GM12878 (cell line): Measurements from ENCODE around the gene RPL22L1. TPM values are rescaled to one million over a fixed set of nuclear protein-coding genes. Genes with fewer than 3 reads are reported as not detected.

Experiments used
- ATAC-seq: fragments of 200-7000 bp; cut with Tn5 transposase; 3 replicates; pipeline ENCODE4 v1.9.1; 2020; ENCODE audit warnings: mild to moderate bottlenecking, moderate library complexity
- BruUV-seq: library from RNA; stranded (reverse); fragments of 400-500 nt; replicated peaks from 2 replicates; lab custom pipeline; 2021; lab: Mats Ljungman, UMichigan
- CTCF ChIA-PET: fragments of 300-600 bp; sonication (Branson Sonifier 250); formaldehyde crosslinking; extraction: SDS; loops from one replicate; lab custom pipeline; 2021; ENCODE audit warnings: inconsistent platforms; lab: Yijun Ruan, JAX
- POLR2A ChIA-PET: fragments of 350-600 bp; formaldehyde crosslinking; extraction: SDS; loops from one replicate; lab custom pipeline; 2021; ENCODE audit warnings: inconsistent platforms; lab: Charles Lee
- RAD21 ChIA-PET: fragments of 300-600 bp; sonication (Branson Sonifier 250); formaldehyde crosslinking; loops from one replicate; lab custom pipeline; 2023; ENCODE audit warnings: antibody characterized with exemption; ENCODE audit not compliant: unreplicated experiment; lab: Charles Lee
- SMC1A ChIA-PET: fragments of 300-600 bp; sonication (Branson Sonifier 250); formaldehyde crosslinking; loops from one replicate; lab custom pipeline; 2023; ENCODE audit not compliant: unreplicated experiment, uncharacterized antibody; lab: Charles Lee
- DNase-seq: peaks from one replicate; pipeline ENCODE4 v3.0.0-alpha.2; 2011; ENCODE audit warnings: low read depth, low spot score
- FAIRE-seq: peaks from 3 replicates; lab custom pipeline; 2011; peaks lifted over from hg19 to GRCh38; lab: Jason Lieb, UNC
- H2AFZ ChIP-seq: 2 replicates; pipeline ENCODE4 v1.6.0; 2011; ENCODE audit warnings: low read depth, low read length, control low read depth; ENCODE audit not compliant: control insufficient read depth
- H3K27ac ChIP-seq: 2 replicates; pipeline ENCODE4 v1.5.1; 2011; ENCODE audit warnings: control low read depth; ENCODE audit not compliant: control insufficient read depth, insufficient read depth
- H3K27me3 ChIP-seq, 2 experiments: replicated peaks in 1 of 2; 2 replicates each; pipeline versions ENCODE4 v1.6.0 to v1.6.1; 2011; ENCODE audit warnings: low read length in 1 of 2; ENCODE audit not compliant: control insufficient read depth in 2 of 2, insufficient read depth in 2 of 2
- H3K36me3 ChIP-seq, 2 experiments: 2 replicates each; pipeline ENCODE4 v1.5.1; 2011; ENCODE audit warnings: low read length in 1 of 2; ENCODE audit not compliant: control insufficient read depth in 2 of 2, insufficient read depth in 2 of 2
- H3K4me1 ChIP-seq: 2 replicates; pipeline ENCODE4 v1.6.1; 2011; ENCODE audit warnings: mild to moderate bottlenecking, low read length, moderate library complexity, mixed read lengths; ENCODE audit not compliant: control insufficient read depth, insufficient read depth
- H3K4me2 ChIP-seq: 2 replicates; pipeline ENCODE4 v1.6.0; 2011; ENCODE audit warnings: control low read depth; ENCODE audit not compliant: control insufficient read depth, insufficient read depth
- H3K4me3 ChIP-seq: fragments of 200-600 bp; sonication (generic); 2 replicates; pipeline ENCODE4 v1.5.1; 2016
- H3K79me2 ChIP-seq: 2 replicates; pipeline ENCODE4 v1.6.0; 2011; ENCODE audit warnings: low read length; ENCODE audit not compliant: control insufficient read depth, insufficient read depth
- H3K9ac ChIP-seq: 2 replicates; pipeline ENCODE4 v1.8.0; 2011; ENCODE audit warnings: low read length, control low read depth, mixed read lengths; ENCODE audit not compliant: control insufficient read depth, insufficient read depth
- H3K9me3 ChIP-seq: replicated peaks from 3 replicates; pipeline ENCODE4 v1.5.1; 2011; ENCODE audit warnings: mild to moderate bottlenecking, low read length; ENCODE audit not compliant: control insufficient read depth, insufficient read depth
- H4K20me1 ChIP-seq: 2 replicates; pipeline ENCODE4 v1.6.0; 2011; ENCODE audit not compliant: control insufficient read depth, insufficient read depth
- CBX3 ChIP-seq: fragments of 200-600 bp; sonication (generic); IDR thresholded peaks from 2 replicates; pipeline ENCODE4 v1.6.1; 2016; ENCODE audit warnings: low read depth, borderline replicate concordance
- LARP7 ChIP-seq: fragments of 450-650 bp; IDR thresholded peaks from 2 replicates; pipeline ENCODE4 v1.6.1; 2017; ENCODE audit warnings: mild to moderate bottlenecking
- MTA3 ChIP-seq: IDR thresholded peaks from 2 replicates; pipeline ENCODE4 v1.6.1; 2012; ENCODE audit warnings: low read length, inconsistent platforms, borderline replicate concordance
- MYB ChIP-seq: fragments of 150-350 bp; IDR thresholded peaks from 2 replicates; pipeline ENCODE4 v1.6.1; 2014; ENCODE audit warnings: mild to moderate bottlenecking, low read depth, low read length, borderline replicate concordance
- PAX8 ChIP-seq: fragments of 450-650 bp; IDR thresholded peaks from 2 replicates; pipeline ENCODE4 v1.6.1; 2017; ENCODE audit warnings: mild to moderate bottlenecking, moderate library complexity
- PML ChIP-seq: IDR thresholded peaks from 2 replicates; pipeline ENCODE4 v1.6.1; 2012; ENCODE audit warnings: low read length, inconsistent platforms
- RUNX3 ChIP-seq: IDR thresholded peaks from 2 replicates; pipeline ENCODE4 v1.6.1; 2012; ENCODE audit warnings: low read length, inconsistent platforms
- SREBF1 ChIP-seq: IDR thresholded peaks from 2 replicates; pipeline ENCODE4 v1.6.1; 2012; ENCODE audit warnings: mild to moderate bottlenecking, low read length
- ZZZ3 ChIP-seq: IDR thresholded peaks from 2 replicates; pipeline ENCODE4 v1.6.1; 2011; ENCODE audit warnings: low read depth; ENCODE audit not compliant: control insufficient read depth, insufficient read length
- WGBS: methylation state at CpG from one replicate; pipeline ENCODE4 v1.1.6; 2016; ENCODE audit warnings: low lambda C conversion rate; ENCODE audit not compliant: insufficient replicate concordance, insufficient coverage; ENCODE audit errors: missing lambda C conversion rate; 5-methylcytosine and 5-hydroxymethylcytosine counted together
- in situ Hi-C: fragments of 300-500 bp; cut with MboI; formaldehyde crosslinking; loops from 9 replicates; pipeline ENCODE4 v1.14.3; 2018; ENCODE audit warnings: mixed read lengths
- intact Hi-C: fragments of 100-400 bp; cut with micrococcal nuclease; formaldehyde crosslinking; loops from one replicate; pipeline ENCODE4 v1.14.2; 2022; ENCODE audit not compliant: unreplicated experiment
- polyA plus RNA-seq, 11 experiments: library from polyadenylated mRNA; depleted of rRNA in 4 of 11; unstranded in 6 of 11; stranded (reverse) in 5 of 11; fragments of >200 nt; fragmentation: Nextera tagmentation in 4 of 11; fragmentation: Illumina TruSeq in 1 of 11; extraction: Ambion mirVana in 4 of 11; extraction: Trizol in 1 of 11; gene quantifications; 1 replicate in 1 of 11; 2 replicates in 10 of 11; pipeline versions ENCODE4 v1.2.1 to v1.2.3, GENCODE V29; 2011 to 2016; ENCODE audit warnings: inconsistent platforms in 2 of 11, missing spikeins in 2 of 11, low read depth in 1 of 11
- total RNA-seq, 4 experiments: library from RNA; depleted of rRNA in 3 of 4; stranded (reverse); fragments of >200 nt in 3 of 4; fragmentation: Illumina TruSeq in 1 of 4; extraction: Trizol in 1 of 4; gene quantifications; 2 replicates each; pipeline versions ENCODE4 v1.2.1 to v1.2.3, GENCODE V29; 2013 to 2021
- TF ChIP-seq, protein P1 (sequence below): fragments of 450-650 bp; IDR thresholded peaks from 2 replicates; pipeline ENCODE4 v1.6.1; 2018; ENCODE audit warnings: borderline replicate concordance, mild to moderate bottlenecking; ENCODE audit not compliant: partially characterized antibody
- TF ChIP-seq, protein P2 (sequence below): fragments of 450-650 bp; formaldehyde crosslinking; IDR thresholded peaks from 2 replicates; pipeline ENCODE4 v1.5.0; 2022; ENCODE audit warnings: mild to moderate bottlenecking, missing genetic modification characterization

The RPL22L1 gene
- total and polyA plus RNA-seq, 10 of the 15 experiments (the other 5 are each of a cell fraction or from before 2014, with no cell fraction given): 203 to 803 (median 422) TPM

DNA sequence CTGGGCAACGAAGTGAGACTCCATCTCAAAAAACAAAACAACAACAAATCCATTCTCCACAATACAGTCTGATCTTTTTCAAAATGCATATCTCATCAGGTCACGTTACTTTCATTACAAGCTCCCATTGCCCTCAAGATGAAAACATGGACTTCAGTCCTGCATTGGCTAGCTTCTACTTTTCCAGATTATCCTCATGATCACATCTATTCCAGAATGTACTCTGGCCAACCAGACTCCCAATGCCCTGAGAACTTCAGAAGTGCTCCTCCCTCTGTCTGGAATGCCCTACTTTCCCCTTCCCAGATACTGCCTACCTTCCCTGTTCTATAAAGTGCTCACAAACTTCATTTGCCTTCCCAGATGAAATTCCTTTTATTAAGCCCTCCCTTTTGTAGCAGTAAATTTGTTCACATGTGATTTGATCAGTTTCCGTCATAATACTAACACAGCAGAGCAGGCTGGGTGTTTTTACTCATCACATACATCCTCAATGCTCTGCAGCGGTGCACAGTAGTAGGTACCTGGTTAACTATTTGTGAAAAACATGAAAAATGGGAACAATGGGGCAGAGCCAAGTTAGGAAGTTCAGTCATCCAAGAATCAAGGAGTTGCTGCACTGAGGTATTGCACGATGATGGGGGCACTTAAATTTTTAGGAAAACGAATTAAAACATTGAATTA lies 5.3 kb downstream of the RPL22L1 start:
- Histone ChIP-seq H3K9ac (no peak overlapping the region), H3K4me1 (no peaks in the 10 kb centered on the region; the same call in 1 of the 2 replicates), H2AFZ (no peak overlapping the region), H3K4me3 (no peak overlapping the region), H3K27me3 (no peaks in the 10 kb centered on the region), H3K4me2 (no peak overlapping the region), H3K79me2 (peaks cover 25% of the 10 kb centered on the region), H3K36me3 (peaks cover 0 to 18% of the 10 kb centered on the region in 2 experiments; a peak in 2 of 4 replicates), H3K9me3 (no peaks in the 10 kb centered on the region), H4K20me1 (no peaks in the 10 kb centered on the region; the same call in 1 of the 2 replicates), H3K27ac (no peak overlapping the region)
- RAD21 ChIA-PET: no interaction called here
- FAIRE-seq: no peak
- intact Hi-C loops (loop anchor here (5.0 kb wide), 1 partner anchor 1092 kb away; the partner anchor contains the start of gene MYNN), in situ Hi-C loops (no loop called here)
- no peak for DNase-seq
- CTCF ChIA-PET: no interaction called here
- ATAC-seq: no peak
- 60% methylated on average over 6 of the region's 6 CpGs for WGBS
- POLR2A ChIA-PET: no interaction called here
- no TSS peak for BruUV-seq
- SMC1A ChIA-PET: interaction anchor here (1.6 kb wide), 1 partner anchor 12 kb away, joined by 4 read pairs; no protein-coding TSS in a partner anchor
- TF ChIP-seq CBX3 (no peak), PML (0 out of 2 replicates have a peak, but pooled peaks have one; percentile 24)
- TF ChIP-seq, all 136 proteins: peak for 1

DNA sequence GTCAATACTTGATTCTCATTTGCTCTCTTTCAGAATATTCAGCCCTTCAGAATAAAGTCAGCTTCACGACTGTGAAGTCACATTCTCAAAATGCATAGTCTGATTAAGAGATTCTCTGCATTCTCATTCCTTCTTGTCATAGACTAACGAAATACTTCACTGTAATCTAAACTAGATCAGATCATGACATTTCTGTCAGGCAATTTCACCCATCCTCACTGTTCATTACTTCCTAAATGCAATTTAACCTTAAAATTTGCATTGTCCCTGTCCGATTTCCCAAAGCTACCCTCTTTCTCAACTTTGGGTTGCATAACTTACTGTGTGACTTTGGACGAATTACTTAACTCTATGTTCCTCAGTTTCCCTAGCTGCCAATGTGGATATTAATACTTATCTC lies 6.2 kb downstream of the RPL22L1 start:
- Histone ChIP-seq H3K36me3 (peaks cover 0 to 18% of the 10 kb centered on the region in 2 experiments; a peak in 2 of 4 replicates), H4K20me1 (no peaks in the 10 kb centered on the region; the same call in 1 of the 2 replicates), H3K79me2 (peaks cover 16% of the 10 kb centered on the region), H3K4me1 (no peaks in the 10 kb centered on the region; the same call in 1 of the 2 replicates), H3K4me3 (no peak overlapping the region), H3K4me2 (no peak overlapping the region), H3K27me3 (no peaks in the 10 kb centered on the region), H2AFZ (no peak overlapping the region), H3K9me3 (no peaks in the 10 kb centered on the region), H3K9ac (no peak overlapping the region), H3K27ac (no peak overlapping the region)
- CTCF ChIA-PET: no interaction called here
- FAIRE-seq (no peak), DNase-seq (no peak), ATAC-seq (no peak)
- POLR2A ChIA-PET: no interaction called here
- intact Hi-C loops (no loop called here), in situ Hi-C loops (no loop called here)
- no TSS peak for BruUV-seq
- WGBS: 81% methylated on average over 4 of the region's 4 CpGs
- RAD21 ChIA-PET: no interaction called here
- SMC1A ChIA-PET: no interaction called here
- TF ChIP-seq MTA3 (no peak), SREBF1 (no peak), MYB (no peak), PAX8 (no peak), LARP7 (no peak), ZZZ3 (no peak), RUNX3 (no peak)
- TF ChIP-seq, protein P1, sequence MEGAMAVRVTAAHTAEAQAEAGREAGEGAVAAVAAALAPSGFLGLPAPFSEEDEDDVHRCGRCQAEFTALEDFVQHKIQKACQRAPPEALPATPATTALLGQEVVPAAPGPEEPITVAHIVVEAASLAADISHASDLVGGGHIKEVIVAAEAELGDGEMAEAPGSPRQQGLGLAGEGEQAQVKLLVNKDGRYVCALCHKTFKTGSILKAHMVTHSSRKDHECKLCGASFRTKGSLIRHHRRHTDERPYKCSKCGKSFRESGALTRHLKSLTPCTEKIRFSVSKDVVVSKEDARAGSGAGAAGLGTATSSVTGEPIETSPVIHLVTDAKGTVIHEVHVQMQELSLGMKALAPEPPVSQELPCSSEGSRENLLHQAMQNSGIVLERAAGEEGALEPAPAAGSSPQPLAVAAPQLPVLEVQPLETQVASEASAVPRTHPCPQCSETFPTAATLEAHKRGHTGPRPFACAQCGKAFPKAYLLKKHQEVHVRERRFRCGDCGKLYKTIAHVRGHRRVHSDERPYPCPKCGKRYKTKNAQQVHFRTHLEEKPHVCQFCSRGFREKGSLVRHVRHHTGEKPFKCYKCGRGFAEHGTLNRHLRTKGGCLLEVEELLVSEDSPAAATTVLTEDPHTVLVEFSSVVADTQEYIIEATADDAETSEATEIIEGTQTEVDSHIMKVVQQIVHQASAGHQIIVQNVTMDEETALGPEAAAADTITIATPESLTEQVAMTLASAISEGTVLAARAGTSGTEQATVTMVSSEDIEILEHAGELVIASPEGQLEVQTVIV: no peak
- TF ChIP-seq, protein P2, sequence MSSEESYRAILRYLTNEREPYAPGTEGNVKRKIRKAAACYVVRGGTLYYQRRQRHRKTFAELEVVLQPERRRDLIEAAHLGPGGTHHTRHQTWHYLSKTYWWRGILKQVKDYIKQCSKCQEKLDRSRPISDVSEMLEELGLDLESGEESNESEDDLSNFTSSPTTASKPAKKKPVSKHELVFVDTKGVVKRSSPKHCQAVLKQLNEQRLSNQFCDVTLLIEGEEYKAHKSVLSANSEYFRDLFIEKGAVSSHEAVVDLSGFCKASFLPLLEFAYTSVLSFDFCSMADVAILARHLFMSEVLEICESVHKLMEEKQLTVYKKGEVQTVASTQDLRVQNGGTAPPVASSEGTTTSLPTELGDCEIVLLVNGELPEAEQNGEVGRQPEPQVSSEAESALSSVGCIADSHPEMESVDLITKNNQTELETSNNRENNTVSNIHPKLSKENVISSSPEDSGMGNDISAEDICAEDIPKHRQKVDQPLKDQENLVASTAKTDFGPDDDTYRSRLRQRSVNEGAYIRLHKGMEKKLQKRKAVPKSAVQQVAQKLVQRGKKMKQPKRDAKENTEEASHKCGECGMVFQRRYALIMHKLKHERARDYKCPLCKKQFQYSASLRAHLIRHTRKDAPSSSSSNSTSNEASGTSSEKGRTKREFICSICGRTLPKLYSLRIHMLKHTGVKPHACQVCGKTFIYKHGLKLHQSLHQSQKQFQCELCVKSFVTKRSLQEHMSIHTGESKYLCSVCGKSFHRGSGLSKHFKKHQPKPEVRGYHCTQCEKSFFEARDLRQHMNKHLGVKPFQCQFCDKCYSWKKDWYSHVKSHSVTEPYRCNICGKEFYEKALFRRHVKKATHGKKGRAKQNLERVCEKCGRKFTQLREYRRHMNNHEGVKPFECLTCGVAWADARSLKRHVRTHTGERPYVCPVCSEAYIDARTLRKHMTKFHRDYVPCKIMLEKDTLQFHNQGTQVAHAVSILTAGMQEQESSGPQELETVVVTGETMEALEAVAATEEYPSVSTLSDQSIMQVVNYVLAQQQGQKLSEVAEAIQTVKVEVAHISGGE (CRISPR knock-in tag): no peak
